H9 (cell line): ENCODE results near the gene KIZ. TPM values are rescaled to one million over a fixed set of nuclear protein-coding genes. Genes with fewer than 3 reads are reported as not detected.

Experiments
- DNase-seq: peaks from one replicate; pipeline ENCODE4 v3.0.0-alpha.2; 2017
- H2AFZ ChIP-seq: one replicate; pipeline ENCODE4 v1.6.1; 2013; ENCODE audit warnings: mild to moderate bottlenecking, low read length, control low read depth, moderate library complexity
- H2AK5ac ChIP-seq: 2 replicates; pipeline ENCODE4 v1.6.1; 2013; ENCODE audit warnings: low read length, control low read depth, mixed read lengths; ENCODE audit not compliant: insufficient read length
- H2BK120ac ChIP-seq: one replicate; pipeline ENCODE4 v1.6.1; 2013; ENCODE audit warnings: low read depth, mild to moderate bottlenecking, low read length, control low read depth, inconsistent platforms; ENCODE audit not compliant: poor library complexity, severe bottlenecking
- H2BK12ac ChIP-seq: 2 replicates; pipeline ENCODE4 v1.6.1; 2013; ENCODE audit warnings: low read length, control low read depth, mixed read lengths, low read depth; ENCODE audit not compliant: insufficient read length
- H2BK15ac ChIP-seq: 2 replicates; pipeline ENCODE4 v1.6.1; 2013; ENCODE audit warnings: low read depth, low read length, control low read depth
- H2BK20ac ChIP-seq: one replicate; pipeline ENCODE4 v1.6.1; 2013; ENCODE audit warnings: low read depth, mild to moderate bottlenecking, low read length, control low read depth, inconsistent platforms; ENCODE audit not compliant: poor library complexity, severe bottlenecking
- H2BK5ac ChIP-seq: 2 replicates; pipeline ENCODE4 v1.6.1; 2013; ENCODE audit warnings: low read length, control low read depth, mixed read lengths; ENCODE audit not compliant: insufficient read length
- H3K14ac ChIP-seq: 2 replicates; pipeline ENCODE4 v1.6.1; 2013; ENCODE audit warnings: low read length, control low read depth; ENCODE audit not compliant: insufficient read depth
- H3K18ac ChIP-seq: 2 replicates; pipeline ENCODE4 v1.6.1; 2013; ENCODE audit warnings: low read depth, mild to moderate bottlenecking, mixed read lengths, low read length, control low read depth; ENCODE audit not compliant: insufficient read length
- H3K23ac ChIP-seq: 2 replicates; pipeline ENCODE4 v1.6.1; 2013; ENCODE audit warnings: low read length, control low read depth, mixed read lengths, low read depth; ENCODE audit not compliant: insufficient read length
- H3K23me2 ChIP-seq: 2 replicates; pipeline ENCODE4 v1.6.1; 2013; ENCODE audit warnings: low read depth, mild to moderate bottlenecking, mixed read lengths, low read length, control low read depth; ENCODE audit not compliant: insufficient read length, poor library complexity, severe bottlenecking
- H3K27ac ChIP-seq: 2 replicates; pipeline ENCODE4 v1.5.1; 2013; ENCODE audit warnings: low read length, control low read depth, mixed read lengths, low read depth; ENCODE audit not compliant: insufficient read length
- H3K27me3 ChIP-seq: 2 replicates; pipeline ENCODE4 v1.6.1; 2013; ENCODE audit warnings: low read length, control low read depth, inconsistent platforms; ENCODE audit not compliant: insufficient read depth
- H3K4ac ChIP-seq: 2 replicates; pipeline ENCODE4 v1.6.1; 2013; ENCODE audit warnings: low read depth, mild to moderate bottlenecking, control low read depth, inconsistent platforms, low read length, moderate library complexity
- H3K4me1 ChIP-seq: 2 replicates; pipeline ENCODE4 v1.6.1; 2013; ENCODE audit warnings: low read length, control low read depth, inconsistent platforms; ENCODE audit not compliant: insufficient read depth
- H3K4me2 ChIP-seq: 2 replicates; pipeline ENCODE4 v1.6.1; 2013; ENCODE audit warnings: low read length, control low read depth, mixed read lengths; ENCODE audit not compliant: insufficient read length, insufficient read depth
- H3K56ac ChIP-seq: 2 replicates; pipeline ENCODE4 v1.6.1; 2013; ENCODE audit warnings: low read depth, mild to moderate bottlenecking, mixed read lengths, low read length, control low read depth; ENCODE audit not compliant: insufficient read length
- H3K79me1 ChIP-seq: 2 replicates; pipeline ENCODE4 v1.6.1; 2013; ENCODE audit warnings: low read depth, mild to moderate bottlenecking, moderate library complexity, low read length, control low read depth, inconsistent platforms; ENCODE audit not compliant: insufficient read depth, poor library complexity, severe bottlenecking
- H3K79me2 ChIP-seq: 2 replicates; pipeline ENCODE4 v1.6.1; 2013; ENCODE audit warnings: low read length, control low read depth, inconsistent platforms; ENCODE audit not compliant: insufficient read depth
- H3K9ac ChIP-seq: 2 replicates; pipeline ENCODE4 v1.6.1; 2013; ENCODE audit warnings: low read length, control low read depth, mixed read lengths; ENCODE audit not compliant: insufficient read length; ENCODE audit errors: extremely low read depth
- H3K9me3 ChIP-seq: one replicate; pipeline ENCODE4 v1.6.1; 2013; ENCODE audit warnings: low read depth, low read length, inconsistent platforms; ENCODE audit not compliant: control insufficient read depth
- H3T11ph ChIP-seq: one replicate; pipeline ENCODE4 v1.6.1; 2013; ENCODE audit warnings: mild to moderate bottlenecking, low read length, control low read depth, inconsistent platforms
- H4K20me1 ChIP-seq: one replicate; pipeline ENCODE4 v1.6.1; 2013; ENCODE audit not compliant: control insufficient read depth, insufficient read length, insufficient read depth
- H4K5ac ChIP-seq: 2 replicates; pipeline ENCODE4 v1.6.1; 2013; ENCODE audit warnings: low read depth, mild to moderate bottlenecking, mixed read lengths, low read length, control low read depth; ENCODE audit not compliant: insufficient read length
- H4K8ac ChIP-seq: replicated peaks from 2 replicates; pipeline ENCODE4 v1.6.1; 2013; ENCODE audit warnings: low read length, control low read depth, mixed read lengths, low read depth; ENCODE audit not compliant: insufficient read length
- H4K91ac ChIP-seq: 2 replicates; pipeline ENCODE4 v1.6.1; 2013; ENCODE audit warnings: low read depth, mild to moderate bottlenecking, moderate library complexity, mixed read lengths, low read length, control low read depth; ENCODE audit not compliant: insufficient read length
- H3K27ac Mint-ChIP-seq, 3 experiments: 2 replicates in 2 of 3; 3 replicates in 1 of 3; pipeline ENCODE4 v1.8.0; 2020 to 2021; ENCODE audit warnings: mixed read lengths in 3 of 3, mild to moderate bottlenecking in 1 of 3, moderate library complexity in 1 of 3
- H3K27me3 Mint-ChIP-seq: 2 replicates; pipeline ENCODE4 v1.8.0; 2021; ENCODE audit warnings: low read depth, mild to moderate bottlenecking, moderate library complexity, mixed read lengths
- H3K36me3 Mint-ChIP-seq, 3 experiments: 2 replicates in 2 of 3; 3 replicates in 1 of 3; pipeline ENCODE4 v1.8.0; 2020 to 2021; ENCODE audit warnings: low read depth in 3 of 3, mixed read lengths in 3 of 3; ENCODE audit not compliant: insufficient read depth in 1 of 3
- H3K4me1 Mint-ChIP-seq, 2 experiments: 2 replicates each; pipeline ENCODE4 v1.8.0; 2020; ENCODE audit warnings: mixed read lengths in 2 of 2
- H3K4me3 Mint-ChIP-seq, 2 experiments: 2 replicates in 1 of 2; 3 replicates in 1 of 2; pipeline ENCODE4 v1.8.0; 2020 to 2021; ENCODE audit warnings: mild to moderate bottlenecking in 2 of 2, mixed read lengths in 2 of 2, moderate library complexity in 1 of 2
- H3K9me3 Mint-ChIP-seq, 2 experiments: 2 replicates in 1 of 2; 3 replicates in 1 of 2; pipeline ENCODE4 v1.8.0; 2020; ENCODE audit warnings: mild to moderate bottlenecking in 2 of 2, mixed read lengths in 2 of 2, moderate library complexity in 1 of 2
- WGBS: extraction: QIAGEN DNeasy Blood & Tissue Kit; methylation state at CpG from one replicate; pipeline ENCODE4 v1.1.7; 2013; ENCODE audit warnings: missing lambda C conversion rate, low lambda C conversion rate, mixed read lengths; ENCODE audit not compliant: insufficient read length; ENCODE audit errors: extremely low coverage; 5-methylcytosine and 5-hydroxymethylcytosine counted together
- total RNA-seq: library from RNA; stranded (reverse); gene quantifications from 2 replicates; pipeline ENCODE4 v1.2.1, GENCODE V29; 2021
- TF ChIP-seq, protein P1 (sequence below): fragments of 200-600 bp; sonication (generic); conservative IDR thresholded peaks from 3 replicates; pipeline ENCODE4 v1.8.0; 2021; ENCODE audit warnings: antibody characterized with exemption, mild to moderate bottlenecking

The KIZ gene
- total RNA-seq, 1 experiment from 2014 or later, result 29.3 TPM

DNA sequence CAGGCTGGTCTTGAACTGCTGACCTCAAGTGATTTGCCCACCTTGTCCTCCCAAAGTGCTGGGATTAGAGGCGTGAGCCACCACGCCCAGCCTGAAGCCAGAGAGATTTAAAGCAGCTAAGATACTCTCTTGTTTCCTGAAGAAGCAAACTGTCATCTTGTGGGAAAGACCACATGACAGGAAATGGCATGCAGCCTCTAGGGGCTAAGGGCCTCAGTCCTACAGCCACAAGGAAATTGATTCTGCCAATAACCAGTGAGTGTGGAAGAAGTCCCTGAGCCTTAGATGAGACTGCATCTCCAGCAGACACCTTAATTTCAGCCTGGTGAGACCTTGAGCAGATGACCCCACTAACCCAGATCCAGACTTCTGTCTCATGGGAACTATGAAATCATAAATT, 40.9 kb downstream of the KIZ start:
- Histone ChIP-seq H3K23me2 (no peaks in the 10 kb centered on the region), H3K79me2 (no peaks in the 10 kb centered on the region), H3K27me3 (no peaks in the 10 kb centered on the region), H3K9ac (no peak overlapping the region), H3K23ac (no peak overlapping the region), H2AK5ac (no peak overlapping the region), H4K20me1 (no peaks in the 10 kb centered on the region), H2BK120ac (no peak overlapping the region), H3K27ac (no peak overlapping the region), H3K18ac (no peak overlapping the region), H3K79me1 (no peaks in the 10 kb centered on the region), H3K56ac (no peak overlapping the region), H4K91ac (no peak overlapping the region), H3K4ac (no peak overlapping the region), H3K14ac (no peak overlapping the region), H4K8ac (no peak overlapping the region), H3K4me1 (no peaks in the 10 kb centered on the region), H3K9me3 (no peaks in the 10 kb centered on the region), H4K5ac (no peak overlapping the region), H3T11ph (no peak overlapping the region), H3K4me2 (no peak overlapping the region), H2BK5ac (no peak overlapping the region), H2BK15ac (no peak overlapping the region), H2BK12ac (no peak overlapping the region), H2BK20ac (no peak overlapping the region), H2AFZ (no peak overlapping the region)
- H3K4me1 Mint-ChIP-seq, result peaks cover 11 to 14% of the 10 kb centered on the region in 2 experiments
- TF ChIP-seq, protein P1, sequence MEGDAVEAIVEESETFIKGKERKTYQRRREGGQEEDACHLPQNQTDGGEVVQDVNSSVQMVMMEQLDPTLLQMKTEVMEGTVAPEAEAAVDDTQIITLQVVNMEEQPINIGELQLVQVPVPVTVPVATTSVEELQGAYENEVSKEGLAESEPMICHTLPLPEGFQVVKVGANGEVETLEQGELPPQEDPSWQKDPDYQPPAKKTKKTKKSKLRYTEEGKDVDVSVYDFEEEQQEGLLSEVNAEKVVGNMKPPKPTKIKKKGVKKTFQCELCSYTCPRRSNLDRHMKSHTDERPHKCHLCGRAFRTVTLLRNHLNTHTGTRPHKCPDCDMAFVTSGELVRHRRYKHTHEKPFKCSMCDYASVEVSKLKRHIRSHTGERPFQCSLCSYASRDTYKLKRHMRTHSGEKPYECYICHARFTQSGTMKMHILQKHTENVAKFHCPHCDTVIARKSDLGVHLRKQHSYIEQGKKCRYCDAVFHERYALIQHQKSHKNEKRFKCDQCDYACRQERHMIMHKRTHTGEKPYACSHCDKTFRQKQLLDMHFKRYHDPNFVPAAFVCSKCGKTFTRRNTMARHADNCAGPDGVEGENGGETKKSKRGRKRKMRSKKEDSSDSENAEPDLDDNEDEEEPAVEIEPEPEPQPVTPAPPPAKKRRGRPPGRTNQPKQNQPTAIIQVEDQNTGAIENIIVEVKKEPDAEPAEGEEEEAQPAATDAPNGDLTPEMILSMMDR, result no peak
- H3K9me3 Mint-ChIP-seq, result peaks cover 5% of the 10 kb centered on the region in 2 experiments; a peak in 3 of 5 replicates
- no peak for DNase-seq
- no peak overlapping the region for H3K4me3 Mint-ChIP-seq
- WGBS, result no CpG with 5 or more reads among the region's 2 CpGs
- no peak overlapping the region; a peak in 1 of 7 replicates for H3K27ac Mint-ChIP-seq
- H3K36me3 Mint-ChIP-seq, result peaks cover 26 to 48% (median 37%) of the 10 kb centered on the region in 3 experiments
- H3K27me3 Mint-ChIP-seq, result no peaks in the 10 kb centered on the region
